SU-DHL-6 (cell line): ENCODE measurements around the gene S100A16.

Source experiments
- CTCF ChIP-seq: fragments of 200-600 bp; sonication (generic); IDR thresholded peaks from one replicate; pipeline ENCODE4 v1.5.1; 2017; ENCODE audit warnings: antibody characterized with exemption, mild to moderate bottlenecking, low read length, moderate library complexity; ENCODE audit not compliant: insufficient read depth, poor library complexity, severe bottlenecking
- EZH2phosphoT487 ChIP-seq: fragments of 200-600 bp; sonication (generic), shearing (Covaris generic); conservative IDR thresholded peaks from 2 replicates; pipeline ENCODE4 v1.6.1; 2018; ENCODE audit warnings: mild to moderate bottlenecking, antibody characterized with exemption, low read length, moderate library complexity, mixed read lengths

GRCh38 chr1:153647346-153647714 lies 34.4 kb upstream of the S100A16 start:
- TF ChIP-seq CTCF (no peak), EZH2phosphoT487 (no peak)
